ENCODE results near the gene TBC1D24. TPM values are rescaled to one million over a fixed set of nuclear protein-coding genes. Genes with fewer than 3 reads are reported as not detected.

The TBC1D24 gene
- total and polyA plus RNA-seq, 2 experiments from 2014 or later = 5.4 to 21.0 TPM

DNA sequence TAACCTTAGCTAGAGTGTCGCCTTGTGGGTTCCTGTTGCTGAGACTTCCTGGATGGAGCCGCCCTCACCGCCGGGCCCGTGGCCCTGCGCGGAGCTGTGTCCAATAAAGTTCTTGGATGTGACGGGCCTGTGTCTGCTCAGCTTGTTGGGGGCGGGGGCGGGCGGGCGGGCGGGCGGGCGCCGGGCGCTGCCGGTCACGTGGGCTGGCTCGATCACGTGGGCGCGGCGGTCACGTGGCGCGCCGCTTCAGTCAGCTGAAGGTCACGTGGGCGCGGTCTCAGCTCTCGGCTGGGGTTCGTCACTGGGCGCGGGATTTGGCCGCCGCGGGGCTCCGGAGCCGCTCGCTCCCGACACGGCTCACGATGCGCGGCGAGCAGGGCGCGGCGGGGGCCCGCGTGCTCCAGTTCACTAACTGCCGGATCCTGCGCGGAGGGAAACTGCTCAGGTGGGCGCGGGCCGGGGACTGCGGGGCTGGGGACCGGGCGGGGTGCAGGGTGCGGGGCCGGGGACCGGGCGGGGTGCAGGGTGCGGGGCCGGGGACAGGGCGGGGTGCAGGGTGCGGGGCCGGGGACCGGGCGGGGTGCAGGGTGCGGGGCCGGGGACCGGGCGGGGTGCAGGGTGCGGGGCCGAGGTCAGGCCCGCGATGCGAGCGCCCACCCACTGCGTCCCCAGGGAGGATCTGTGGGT lies 45.3 kb downstream of the TBC1D24 start, which contains the start of gene AMDHD2:
TSS of gene AMDHD2 (plus strand) at position 275 of the 687 bp plus-strand sequence. CDS start at position 363, 88 bp downstream.
- Histone ChIP-seq H3K27ac (ENCODE audit: low read depth) (0 out of 2 replicates have a peak within 1 kb of the TSS, but pooled peaks have one; percentile 45), H3K4me3 (peak within 1 kb of the TSS; percentile 71), H2AFZ (no peak within 1 kb of the TSS), H3K4me2 (peak within 1 kb of the TSS; percentile 84), H4K20me1 (replicated peaks; ENCODE audit: insufficient read depth) (peaks cover 27% of the 10 kb centered on the region), H3K9me2 (ENCODE audit: insufficient read depth) (no peaks in the 10 kb centered on the region), H3F3A (replicated peaks; ENCODE audit: low read depth) (peaks cover 19% of the 10 kb centered on the region; the same call in 1 of the 2 replicates), H3K27me3 (ENCODE audit: insufficient read depth) (no peaks in the 10 kb centered on the region), H3K79me2 (replicated peaks; ENCODE audit: insufficient read depth) (peaks cover 52% of the 10 kb centered on the region), H3K36me3 (ENCODE audit: insufficient read depth) (no peaks in the 10 kb centered on the region; the same call in 1 of the 2 replicates), H3K4me1 (ENCODE audit: insufficient read depth) (peaks cover 4% of the 10 kb centered on the region; the same call in 1 of the 2 replicates)
- Mint-ChIP-seq H3K27me3 (ENCODE audit: insufficient read depth, low read depth, poor library complexity) (peaks cover 19% of the 10 kb centered on the region), H3K4me3 (peak within 1 kb of the TSS; percentile 82), H3K36me3 (ENCODE audit: low read depth) (peaks cover 33% of the 10 kb centered on the region), H3K27ac (peak within 1 kb of the TSS; percentile 93), H3K4me1 (peaks cover 38% of the 10 kb centered on the region), H3K9me3 (no peaks in the 10 kb centered on the region; the same call in 2 of the 3 replicates)
- TF ChIP-seq, protein P1, sequence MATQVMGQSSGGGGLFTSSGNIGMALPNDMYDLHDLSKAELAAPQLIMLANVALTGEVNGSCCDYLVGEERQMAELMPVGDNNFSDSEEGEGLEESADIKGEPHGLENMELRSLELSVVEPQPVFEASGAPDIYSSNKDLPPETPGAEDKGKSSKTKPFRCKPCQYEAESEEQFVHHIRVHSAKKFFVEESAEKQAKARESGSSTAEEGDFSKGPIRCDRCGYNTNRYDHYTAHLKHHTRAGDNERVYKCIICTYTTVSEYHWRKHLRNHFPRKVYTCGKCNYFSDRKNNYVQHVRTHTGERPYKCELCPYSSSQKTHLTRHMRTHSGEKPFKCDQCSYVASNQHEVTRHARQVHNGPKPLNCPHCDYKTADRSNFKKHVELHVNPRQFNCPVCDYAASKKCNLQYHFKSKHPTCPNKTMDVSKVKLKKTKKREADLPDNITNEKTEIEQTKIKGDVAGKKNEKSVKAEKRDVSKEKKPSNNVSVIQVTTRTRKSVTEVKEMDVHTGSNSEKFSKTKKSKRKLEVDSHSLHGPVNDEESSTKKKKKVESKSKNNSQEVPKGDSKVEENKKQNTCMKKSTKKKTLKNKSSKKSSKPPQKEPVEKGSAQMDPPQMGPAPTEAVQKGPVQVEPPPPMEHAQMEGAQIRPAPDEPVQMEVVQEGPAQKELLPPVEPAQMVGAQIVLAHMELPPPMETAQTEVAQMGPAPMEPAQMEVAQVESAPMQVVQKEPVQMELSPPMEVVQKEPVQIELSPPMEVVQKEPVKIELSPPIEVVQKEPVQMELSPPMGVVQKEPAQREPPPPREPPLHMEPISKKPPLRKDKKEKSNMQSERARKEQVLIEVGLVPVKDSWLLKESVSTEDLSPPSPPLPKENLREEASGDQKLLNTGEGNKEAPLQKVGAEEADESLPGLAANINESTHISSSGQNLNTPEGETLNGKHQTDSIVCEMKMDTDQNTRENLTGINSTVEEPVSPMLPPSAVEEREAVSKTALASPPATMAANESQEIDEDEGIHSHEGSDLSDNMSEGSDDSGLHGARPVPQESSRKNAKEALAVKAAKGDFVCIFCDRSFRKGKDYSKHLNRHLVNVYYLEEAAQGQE (IDR thresholded peaks at IDR 0.05; ENCODE audit: unreplicated experiment) = no peak
- TF ChIP-seq ZNF331 (CRISPR knock-in tag; IDR thresholded peaks at IDR 0.05; ENCODE audit: low read depth) = no peak
- TF ChIP-seq, protein P2, sequence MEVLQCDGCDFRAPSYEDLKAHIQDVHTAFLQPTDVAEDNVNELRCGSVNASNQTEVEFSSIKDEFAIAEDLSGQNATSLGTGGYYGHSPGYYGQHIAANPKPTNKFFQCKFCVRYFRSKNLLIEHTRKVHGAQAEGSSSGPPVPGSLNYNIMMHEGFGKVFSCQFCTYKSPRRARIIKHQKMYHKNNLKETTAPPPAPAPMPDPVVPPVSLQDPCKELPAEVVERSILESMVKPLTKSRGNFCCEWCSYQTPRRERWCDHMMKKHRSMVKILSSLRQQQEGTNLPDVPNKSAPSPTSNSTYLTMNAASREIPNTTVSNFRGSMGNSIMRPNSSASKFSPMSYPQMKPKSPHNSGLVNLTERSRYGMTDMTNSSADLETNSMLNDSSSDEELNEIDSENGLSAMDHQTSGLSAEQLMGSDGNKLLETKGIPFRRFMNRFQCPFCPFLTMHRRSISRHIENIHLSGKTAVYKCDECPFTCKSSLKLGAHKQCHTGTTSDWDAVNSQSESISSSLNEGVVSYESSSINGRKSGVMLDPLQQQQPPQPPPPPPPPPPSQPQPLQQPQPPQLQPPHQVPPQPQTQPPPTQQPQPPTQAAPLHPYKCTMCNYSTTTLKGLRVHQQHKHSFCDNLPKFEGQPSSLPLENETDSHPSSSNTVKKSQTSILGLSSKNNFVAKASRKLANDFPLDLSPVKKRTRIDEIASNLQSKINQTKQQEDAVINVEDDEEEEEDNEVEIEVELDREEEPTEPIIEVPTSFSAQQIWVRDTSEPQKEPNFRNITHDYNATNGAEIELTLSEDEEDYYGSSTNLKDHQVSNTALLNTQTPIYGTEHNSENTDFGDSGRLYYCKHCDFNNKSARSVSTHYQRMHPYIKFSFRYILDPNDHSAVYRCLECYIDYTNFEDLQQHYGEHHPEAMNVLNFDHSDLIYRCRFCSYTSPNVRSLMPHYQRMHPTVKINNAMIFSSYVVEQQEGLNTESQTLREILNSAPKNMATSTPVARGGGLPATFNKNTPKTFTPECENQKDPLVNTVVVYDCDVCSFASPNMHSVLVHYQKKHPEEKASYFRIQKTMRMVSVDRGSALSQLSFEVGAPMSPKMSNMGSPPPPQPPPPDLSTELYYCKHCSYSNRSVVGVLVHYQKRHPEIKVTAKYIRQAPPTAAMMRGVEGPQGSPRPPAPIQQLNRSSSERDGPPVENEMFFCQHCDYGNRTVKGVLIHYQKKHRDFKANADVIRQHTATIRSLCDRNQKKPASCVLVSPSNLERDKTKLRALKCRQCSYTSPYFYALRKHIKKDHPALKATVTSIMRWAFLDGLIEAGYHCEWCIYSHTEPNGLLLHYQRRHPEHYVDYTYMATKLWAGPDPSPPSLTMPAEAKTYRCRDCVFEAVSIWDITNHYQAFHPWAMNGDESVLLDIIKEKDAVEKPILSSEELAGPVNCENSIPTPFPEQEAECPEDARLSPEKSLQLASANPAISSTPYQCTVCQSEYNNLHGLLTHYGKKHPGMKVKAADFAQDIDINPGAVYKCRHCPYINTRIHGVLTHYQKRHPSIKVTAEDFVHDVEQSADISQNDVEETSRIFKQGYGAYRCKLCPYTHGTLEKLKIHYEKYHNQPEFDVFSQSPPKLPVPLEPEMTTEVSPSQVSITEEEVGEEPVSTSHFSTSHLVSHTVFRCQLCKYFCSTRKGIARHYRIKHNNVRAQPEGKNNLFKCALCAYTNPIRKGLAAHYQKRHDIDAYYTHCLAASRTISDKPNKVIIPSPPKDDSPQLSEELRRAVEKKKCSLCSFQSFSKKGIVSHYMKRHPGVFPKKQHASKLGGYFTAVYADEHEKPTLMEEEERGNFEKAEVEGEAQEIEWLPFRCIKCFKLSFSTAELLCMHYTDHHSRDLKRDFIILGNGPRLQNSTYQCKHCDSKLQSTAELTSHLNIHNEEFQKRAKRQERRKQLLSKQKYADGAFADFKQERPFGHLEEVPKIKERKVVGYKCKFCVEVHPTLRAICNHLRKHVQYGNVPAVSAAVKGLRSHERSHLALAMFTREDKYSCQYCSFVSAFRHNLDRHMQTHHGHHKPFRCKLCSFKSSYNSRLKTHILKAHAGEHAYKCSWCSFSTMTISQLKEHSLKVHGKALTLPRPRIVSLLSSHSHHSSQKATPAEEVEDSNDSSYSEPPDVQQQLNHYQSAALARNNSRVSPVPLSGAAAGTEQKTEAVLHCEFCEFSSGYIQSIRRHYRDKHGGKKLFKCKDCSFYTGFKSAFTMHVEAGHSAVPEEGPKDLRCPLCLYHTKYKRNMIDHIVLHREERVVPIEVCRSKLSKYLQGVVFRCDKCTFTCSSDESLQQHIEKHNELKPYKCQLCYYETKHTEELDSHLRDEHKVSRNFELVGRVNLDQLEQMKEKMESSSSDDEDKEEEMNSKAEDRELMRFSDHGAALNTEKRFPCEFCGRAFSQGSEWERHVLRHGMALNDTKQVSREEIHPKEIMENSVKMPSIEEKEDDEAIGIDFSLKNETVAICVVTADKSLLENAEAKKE (CRISPR knock-in tag; IDR thresholded peaks at IDR 0.05) = no peak
- no peak for TF ChIP-seq ZNF114 (CRISPR knock-in tag; IDR thresholded peaks at IDR 0.05)
- TF ChIP-seq STAT1 (IDR thresholded peaks at IDR 0.05; ENCODE audit: unreplicated experiment) = no peak
- TF ChIP-seq EZH2 (IDR thresholded peaks at IDR 0.05; ENCODE audit: low read depth, unreplicated experiment) = no peak
- TF ChIP-seq NANOG (IDR thresholded peaks at IDR 0.05; ENCODE audit: borderline replicate concordance) = no peak
- TF ChIP-seq POLR2AphosphoS5 (IDR thresholded peaks at IDR 0.05; ENCODE audit: low read depth) = peak; percentile 74
- TF ChIP-seq, protein P3, sequence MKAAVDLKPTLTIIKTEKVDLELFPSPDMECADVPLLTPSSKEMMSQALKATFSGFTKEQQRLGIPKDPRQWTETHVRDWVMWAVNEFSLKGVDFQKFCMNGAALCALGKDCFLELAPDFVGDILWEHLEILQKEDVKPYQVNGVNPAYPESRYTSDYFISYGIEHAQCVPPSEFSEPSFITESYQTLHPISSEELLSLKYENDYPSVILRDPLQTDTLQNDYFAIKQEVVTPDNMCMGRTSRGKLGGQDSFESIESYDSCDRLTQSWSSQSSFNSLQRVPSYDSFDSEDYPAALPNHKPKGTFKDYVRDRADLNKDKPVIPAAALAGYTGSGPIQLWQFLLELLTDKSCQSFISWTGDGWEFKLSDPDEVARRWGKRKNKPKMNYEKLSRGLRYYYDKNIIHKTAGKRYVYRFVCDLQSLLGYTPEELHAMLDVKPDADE (IDR thresholded peaks at IDR 0.05) = 0 out of 2 replicates have a peak, but pooled peaks have one; percentile 32
- no peak for TF ChIP-seq EZH2phosphoT487 (IDR thresholded peaks at IDR 0.05; ENCODE audit: unreplicated experiment)
- peak; percentile 75 for TF ChIP-seq CREB1 (CRISPR knock-in tag; IDR thresholded peaks at IDR 0.05; ENCODE audit: low read depth)
- TF ChIP-seq, protein P4, sequence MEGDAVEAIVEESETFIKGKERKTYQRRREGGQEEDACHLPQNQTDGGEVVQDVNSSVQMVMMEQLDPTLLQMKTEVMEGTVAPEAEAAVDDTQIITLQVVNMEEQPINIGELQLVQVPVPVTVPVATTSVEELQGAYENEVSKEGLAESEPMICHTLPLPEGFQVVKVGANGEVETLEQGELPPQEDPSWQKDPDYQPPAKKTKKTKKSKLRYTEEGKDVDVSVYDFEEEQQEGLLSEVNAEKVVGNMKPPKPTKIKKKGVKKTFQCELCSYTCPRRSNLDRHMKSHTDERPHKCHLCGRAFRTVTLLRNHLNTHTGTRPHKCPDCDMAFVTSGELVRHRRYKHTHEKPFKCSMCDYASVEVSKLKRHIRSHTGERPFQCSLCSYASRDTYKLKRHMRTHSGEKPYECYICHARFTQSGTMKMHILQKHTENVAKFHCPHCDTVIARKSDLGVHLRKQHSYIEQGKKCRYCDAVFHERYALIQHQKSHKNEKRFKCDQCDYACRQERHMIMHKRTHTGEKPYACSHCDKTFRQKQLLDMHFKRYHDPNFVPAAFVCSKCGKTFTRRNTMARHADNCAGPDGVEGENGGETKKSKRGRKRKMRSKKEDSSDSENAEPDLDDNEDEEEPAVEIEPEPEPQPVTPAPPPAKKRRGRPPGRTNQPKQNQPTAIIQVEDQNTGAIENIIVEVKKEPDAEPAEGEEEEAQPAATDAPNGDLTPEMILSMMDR (conservative IDR thresholded peaks at IDR 0.05; ENCODE audit: low read depth in 2 of 2) = no peak
- no peak for TF ChIP-seq JUNB (IDR thresholded peaks at IDR 0.05; ENCODE audit: unreplicated experiment)
- DNase-seq (ENCODE audit: low spot score) (peak; percentile 97), ATAC-seq (peak; percentile 47)
